ENCODE measurements around the gene EHMT1. TPM values are rescaled to one million over a fixed set of nuclear protein-coding genes. Genes with fewer than 3 reads are reported as not detected.

Gene EHMT1
- total and polyA plus RNA-seq, 2 of the 13 experiments (the other 11 are each of a cell fraction or from before 2014, with no cell fraction given): 23.0 to 27.1 TPM

GRCh38 chr9:137589441-137590122 lies 29.2 kb upstream of the EHMT1 start (continued):
- TF ChIP-seq, protein P1, sequence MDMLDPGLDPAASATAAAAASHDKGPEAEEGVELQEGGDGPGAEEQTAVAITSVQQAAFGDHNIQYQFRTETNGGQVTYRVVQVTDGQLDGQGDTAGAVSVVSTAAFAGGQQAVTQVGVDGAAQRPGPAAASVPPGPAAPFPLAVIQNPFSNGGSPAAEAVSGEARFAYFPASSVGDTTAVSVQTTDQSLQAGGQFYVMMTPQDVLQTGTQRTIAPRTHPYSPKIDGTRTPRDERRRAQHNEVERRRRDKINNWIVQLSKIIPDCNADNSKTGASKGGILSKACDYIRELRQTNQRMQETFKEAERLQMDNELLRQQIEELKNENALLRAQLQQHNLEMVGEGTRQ (IDR thresholded peaks at IDR 0.05; ENCODE audit: low read depth, low read length): no peak
- TF ChIP-seq, protein P1 (CRISPR knock-in tag; IDR thresholded peaks at IDR 0.05; ENCODE audit: borderline replicate concordance): no peak
- TF ChIP-seq KDM4B (CRISPR knock-in tag; IDR thresholded peaks at IDR 0.05): no peak
- TF ChIP-seq PAF1 (CRISPR knock-in tag; IDR thresholded peaks at IDR 0.05): no peak
- TF ChIP-seq MYC (CRISPR knock-in tag; IDR thresholded peaks at IDR 0.05; ENCODE audit: borderline replicate concordance): 0 out of 2 replicates have a peak, but pooled peaks have one; percentile 28
- TF ChIP-seq NCOR1 (IDR thresholded peaks at IDR 0.05; ENCODE audit: borderline replicate concordance, low read length): no peak
- TF ChIP-seq ZSCAN30 (CRISPR knock-in tag; IDR thresholded peaks at IDR 0.05): no peak
- no peak for TF ChIP-seq ONECUT2 (CRISPR knock-in tag; IDR thresholded peaks at IDR 0.05)
- 0 out of 2 replicates have a peak, but pooled peaks have one; percentile 43 for TF ChIP-seq RBFOX2 (IDR thresholded peaks at IDR 0.05; ENCODE audit: low read depth, low read length)
- no peak for TF ChIP-seq MEF2D (CRISPR knock-in tag; IDR thresholded peaks at IDR 0.05)
- peak; percentile 49 for TF ChIP-seq GABPB1 (CRISPR knock-in tag; IDR thresholded peaks at IDR 0.05)
- TF ChIP-seq, protein P2, sequence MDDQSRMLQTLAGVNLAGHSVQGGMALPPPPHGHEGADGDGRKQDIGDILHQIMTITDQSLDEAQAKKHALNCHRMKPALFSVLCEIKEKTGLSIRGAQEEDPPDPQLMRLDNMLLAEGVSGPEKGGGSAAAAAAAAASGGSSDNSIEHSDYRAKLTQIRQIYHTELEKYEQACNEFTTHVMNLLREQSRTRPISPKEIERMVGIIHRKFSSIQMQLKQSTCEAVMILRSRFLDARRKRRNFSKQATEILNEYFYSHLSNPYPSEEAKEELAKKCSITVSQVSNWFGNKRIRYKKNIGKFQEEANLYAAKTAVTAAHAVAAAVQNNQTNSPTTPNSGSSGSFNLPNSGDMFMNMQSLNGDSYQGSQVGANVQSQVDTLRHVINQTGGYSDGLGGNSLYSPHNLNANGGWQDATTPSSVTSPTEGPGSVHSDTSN (CRISPR knock-in tag; IDR thresholded peaks at IDR 0.05; ENCODE audit: borderline replicate concordance): no peak
- no peak for TF ChIP-seq KAT8 (CRISPR knock-in tag; IDR thresholded peaks at IDR 0.05)
- no peak for TF ChIP-seq IKZF1 (IDR thresholded peaks at IDR 0.05)
- TF ChIP-seq ZNF230 (CRISPR knock-in tag; IDR thresholded peaks at IDR 0.05): no peak
- TF ChIP-seq ZNF577 (CRISPR knock-in tag; IDR thresholded peaks at IDR 0.05; ENCODE audit: borderline replicate concordance, low read depth): no peak
- no peak; the same call in 1 of the 2 replicates for TF ChIP-seq SPEN (CRISPR knock-in tag; IDR thresholded peaks at IDR 0.05; ENCODE audit: low read depth)
- no peak for TF ChIP-seq KMT2B (CRISPR knock-in tag; IDR thresholded peaks at IDR 0.05)
- no peak for TF ChIP-seq HMGXB3 (CRISPR knock-in tag; IDR thresholded peaks at IDR 0.05; ENCODE audit: borderline replicate concordance)
- TF ChIP-seq ZNF556 (CRISPR knock-in tag; IDR thresholded peaks at IDR 0.05; ENCODE audit: borderline replicate concordance): no peak
- TF ChIP-seq SMAD1 (CRISPR knock-in tag; IDR thresholded peaks at IDR 0.05; ENCODE audit: borderline replicate concordance, low read depth): no peak

Data from HepG2 (cell line).